Measurements from ENCODE around the gene NRBF2. TPM values are rescaled to one million over a fixed set of nuclear protein-coding genes. Genes with fewer than 3 reads are reported as not detected.

The NRBF2 gene
- total and polyA plus RNA-seq, 4 donors: 13.7 to 31.8 (median 22.3) TPM

- Histone ChIP-seq H3K4me1 (ENCODE audit: control insufficient read depth in 4 of 4, insufficient read depth in 4 of 4, low read length in 3 of 4) (peaks cover 3 to 50% (median 21%) of the 10 kb centered on the region in 4 donors), H3K4me3 (ENCODE audit: low read depth in 1 of 3, low read length in 3 of 3) (no peak overlapping the region), H3K9me3 (ENCODE audit: control insufficient read depth in 4 of 4, low read length in 3 of 4) (no peaks in the 10 kb centered on the region), H3K36me3 (ENCODE audit: control insufficient read depth in 4 of 4, insufficient read depth in 3 of 4, low read depth in 1 of 4, low read length in 3 of 4) (peaks cover 2 to 39% (median 27%) of the 10 kb centered on the region in 4 donors), H3K27me3 (ENCODE audit: control insufficient read depth in 4 of 4, insufficient read depth in 4 of 4, low read length in 3 of 4) (no peaks in the 10 kb centered on the region), H3K9ac (ENCODE audit: low read depth in 1 of 2, low read length in 2 of 2) (no peak overlapping the region), H3K27ac (ENCODE audit: low read depth in 1 of 2, low read length in 2 of 2) (no peak overlapping the region)
- WGBS: 83% methylated on average over 1 of the region's 1 CpG
- no peak for DNase-seq (ENCODE audit: low spot score)
- no peak for TF ChIP-seq NR2F2 (IDR thresholded peaks at IDR 0.05)
- no peak for TF ChIP-seq TAF1 (conservative IDR thresholded peaks at IDR 0.05)
- no peak for TF ChIP-seq REST (IDR thresholded peaks at IDR 0.05)
- TF ChIP-seq FOXA2 (IDR thresholded peaks at IDR 0.05): no peak
- no peak for TF ChIP-seq RXRA (IDR thresholded peaks at IDR 0.05)
- TF ChIP-seq JUND (IDR thresholded peaks at IDR 0.05): no peak
- no peak for TF ChIP-seq HNF4G (IDR thresholded peaks at IDR 0.05)
- TF ChIP-seq, protein P1, sequence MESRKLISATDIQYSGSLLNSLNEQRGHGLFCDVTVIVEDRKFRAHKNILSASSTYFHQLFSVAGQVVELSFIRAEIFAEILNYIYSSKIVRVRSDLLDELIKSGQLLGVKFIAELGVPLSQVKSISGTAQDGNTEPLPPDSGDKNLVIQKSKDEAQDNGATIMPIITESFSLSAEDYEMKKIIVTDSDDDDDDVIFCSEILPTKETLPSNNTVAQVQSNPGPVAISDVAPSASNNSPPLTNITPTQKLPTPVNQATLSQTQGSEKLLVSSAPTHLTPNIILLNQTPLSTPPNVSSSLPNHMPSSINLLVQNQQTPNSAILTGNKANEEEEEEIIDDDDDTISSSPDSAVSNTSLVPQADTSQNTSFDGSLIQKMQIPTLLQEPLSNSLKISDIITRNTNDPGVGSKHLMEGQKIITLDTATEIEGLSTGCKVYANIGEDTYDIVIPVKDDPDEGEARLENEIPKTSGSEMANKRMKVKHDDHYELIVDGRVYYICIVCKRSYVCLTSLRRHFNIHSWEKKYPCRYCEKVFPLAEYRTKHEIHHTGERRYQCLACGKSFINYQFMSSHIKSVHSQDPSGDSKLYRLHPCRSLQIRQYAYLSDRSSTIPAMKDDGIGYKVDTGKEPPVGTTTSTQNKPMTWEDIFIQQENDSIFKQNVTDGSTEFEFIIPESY (IDR thresholded peaks at IDR 0.05): no peak
- no peak for TF ChIP-seq FOXA1 (IDR thresholded peaks at IDR 0.05)
- TF ChIP-seq HNF4A (conservative IDR thresholded peaks at IDR 0.05): no peak
Observed at GRCh38 chr10:63171255-63171855, 38.2 kb downstream of the NRBF2 start.

GRCh38 chr10:63171926-63172325 is 38.8 kb downstream of the NRBF2 start:
- Histone ChIP-seq H3K9me3 (ENCODE audit: control insufficient read depth in 4 of 4, low read length in 3 of 4) (no peaks in the 10 kb centered on the region), H3K36me3 (ENCODE audit: control insufficient read depth in 4 of 4, insufficient read depth in 3 of 4, low read depth in 1 of 4, low read length in 3 of 4) (peaks cover 2 to 40% (median 31%) of the 10 kb centered on the region in 4 donors), H3K4me1 (ENCODE audit: control insufficient read depth in 4 of 4, insufficient read depth in 4 of 4, low read length in 3 of 4) (peaks cover 3 to 50% (median 21%) of the 10 kb centered on the region in 4 donors), H3K9ac (ENCODE audit: low read depth in 1 of 2, low read length in 2 of 2) (no peak overlapping the region), H3K4me3 (ENCODE audit: low read depth in 1 of 3, low read length in 3 of 3) (no peak overlapping the region), H3K27me3 (ENCODE audit: control insufficient read depth in 4 of 4, insufficient read depth in 4 of 4, low read length in 3 of 4) (no peaks in the 10 kb centered on the region), H3K27ac (ENCODE audit: low read depth in 1 of 2, low read length in 2 of 2) (no peak overlapping the region)
- DNase-seq (ENCODE audit: low spot score): no peak
- 91% methylated on average over 1 of the region's 1 CpG for WGBS
- TF ChIP-seq SP1 (IDR thresholded peaks at IDR 0.05) (no peak), FOXA1 (IDR thresholded peaks at IDR 0.05) (no peak), NR2F2 (IDR thresholded peaks at IDR 0.05) (no peak), RAD21 (IDR thresholded peaks at IDR 0.05) (no peak), FOXA2 (IDR thresholded peaks at IDR 0.05) (no peak), REST (IDR thresholded peaks at IDR 0.05) (no peak), HNF4A (conservative IDR thresholded peaks at IDR 0.05) (no peak), MAX (IDR thresholded peaks at IDR 0.05) (no peak), YY1 (IDR thresholded peaks at IDR 0.05) (no peak), HNF4G (IDR thresholded peaks at IDR 0.05) (no peak), JUND (IDR thresholded peaks at IDR 0.05) (no peak), TAF1 (conservative IDR thresholded peaks at IDR 0.05) (no peak), CTCF (IDR thresholded peaks at IDR 0.05; ENCODE audit: low read depth, low read length, missing input control) (no peak), EGR1 (IDR thresholded peaks at IDR 0.05; ENCODE audit: low read depth in 2 of 2) (no peak), GABPA (IDR thresholded peaks at IDR 0.05 in 1 of 2, conservative IDR thresholded peaks at IDR 0.05 in 1 of 2) (no peak)
- TF ChIP-seq, protein P2, sequence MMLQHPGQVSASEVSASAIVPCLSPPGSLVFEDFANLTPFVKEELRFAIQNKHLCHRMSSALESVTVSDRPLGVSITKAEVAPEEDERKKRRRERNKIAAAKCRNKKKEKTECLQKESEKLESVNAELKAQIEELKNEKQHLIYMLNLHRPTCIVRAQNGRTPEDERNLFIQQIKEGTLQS (IDR thresholded peaks at IDR 0.05): no peak
- TF ChIP-seq, protein P1 (IDR thresholded peaks at IDR 0.05): no peak

Data from liver (tissue), 9 donors.